ENCODE results near the gene UGGT1.
A peak's percentile ranks its signal among the peaks of the same experiment; 100 is the strongest.
"Not testable (repeated sequence)": the region's sequence is repeated elsewhere in the genome, so short reads cannot be mapped to it uniquely, and the experiment has no call there.

Gene UGGT1

GRCh38 chr2:128206245-128206644, 115.2 kb downstream of the UGGT1 start:
- Histone ChIP-seq H3K4me1 (ENCODE audit: control insufficient read depth in 2 of 2, insufficient read depth in 1 of 2, low read depth in 1 of 2, low read length in 2 of 2) (no peaks in the 10 kb centered on the region), H2BK5ac (ENCODE audit: low read length) (no peak overlapping the region), H2BK120ac (ENCODE audit: low read depth, low read length) (no peak overlapping the region), H3K14ac (ENCODE audit: low read length) (no peak overlapping the region), H2AFZ (ENCODE audit: low read length) (no peak overlapping the region), H2AK5ac (ENCODE audit: low read depth, low read length) (no peak overlapping the region), H3K27me3 (ENCODE audit: control insufficient read depth in 3 of 3, insufficient read depth in 3 of 3, low read depth in 1 of 3, low read length in 3 of 3) (no peaks in the 10 kb centered on the region), H2BK12ac (ENCODE audit: low read length) (no peak overlapping the region), H3K4me3 (ENCODE audit: low read length in 2 of 2) (no peak overlapping the region), H2BK15ac (ENCODE audit: low read length) (no peak overlapping the region), H4K8ac (ENCODE audit: low read depth, low read length) (no peak overlapping the region), H3K4me2 (ENCODE audit: insufficient read depth, low read length, poor library complexity, severe bottlenecking) (no peak overlapping the region), H3K79me1 (ENCODE audit: low read depth, low read length) (no peaks in the 10 kb centered on the region), H3K27ac (replicated peaks; ENCODE audit: low read length) (no peak overlapping the region), H3K9me3 (replicated peaks in 1 of 2; ENCODE audit: control insufficient read depth in 2 of 2, insufficient read depth in 1 of 2, low read depth in 1 of 2, low read length in 2 of 2) (peaks cover 2 to 3% of the 10 kb centered on the region in 2 donors), H3K18ac (ENCODE audit: low read length) (no peak overlapping the region), H3K4ac (ENCODE audit: low read length) (no peak overlapping the region), H3K23ac (ENCODE audit: low read depth, low read length, poor library complexity) (no peak overlapping the region), H3K9ac (ENCODE audit: low read depth, low read length, poor library complexity) (no peak overlapping the region), H4K91ac (ENCODE audit: low read depth, low read length, poor library complexity) (no peak overlapping the region), H3K36me3 (replicated peaks in 1 of 2; ENCODE audit: control insufficient read depth in 2 of 2, insufficient read depth in 2 of 2, low read length in 2 of 2) (no peaks in the 10 kb centered on the region)
- no peak for DNase-seq (ENCODE audit: low spot score)
- WGBS, 2 donors (ENCODE audit: extremely low coverage in 2 of 2, insufficient read length in 2 of 2, insufficient replicate concordance in 1 of 2), result no CpG with 5 or more reads among the region's 3 CpGs

DNA sequence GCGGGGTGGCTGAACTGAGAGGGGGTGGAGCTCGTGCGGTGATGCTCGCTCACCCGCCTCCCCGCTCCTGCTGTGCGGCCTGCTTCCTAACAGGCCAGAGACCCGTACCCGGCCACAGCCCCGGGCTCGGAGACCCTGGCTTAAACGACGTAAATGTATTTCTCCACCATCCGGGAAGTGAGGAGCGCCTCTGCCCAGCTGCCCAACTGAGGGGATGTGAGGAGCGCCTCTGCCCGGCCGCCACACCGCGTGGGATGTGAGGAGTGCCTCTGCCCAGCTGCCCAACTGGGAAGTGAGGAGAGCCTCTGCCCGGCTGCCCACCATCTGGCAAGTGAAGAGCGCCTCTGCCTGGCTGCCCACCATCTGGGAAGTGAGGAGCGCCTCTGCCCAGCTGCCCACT, 117.0 kb downstream of the UGGT1 start:
- no peaks in the 10 kb centered on the region for H3K4me1 ChIP-seq (ENCODE audit: control insufficient read depth in 2 of 2, insufficient read depth in 1 of 2, low read depth in 1 of 2, low read length in 2 of 2)
- H2BK15ac ChIP-seq (ENCODE audit: low read length), result no peak overlapping the region
- no peak overlapping the region for H2BK5ac ChIP-seq (ENCODE audit: low read length)
- no peak overlapping the region for H3K27ac ChIP-seq (replicated peaks; ENCODE audit: low read length)
- peaks cover 2 to 3% of the 10 kb centered on the region in 2 donors for H3K9me3 ChIP-seq (replicated peaks in 1 of 2; ENCODE audit: control insufficient read depth in 2 of 2, insufficient read depth in 1 of 2, low read depth in 1 of 2, low read length in 2 of 2)
- no peak overlapping the region for H3K4me3 ChIP-seq (ENCODE audit: low read length in 2 of 2)
- H3K36me3 ChIP-seq (replicated peaks in 1 of 2; ENCODE audit: control insufficient read depth in 2 of 2, insufficient read depth in 2 of 2, low read length in 2 of 2), result no peaks in the 10 kb centered on the region
- H3K4me2 ChIP-seq (ENCODE audit: insufficient read depth, low read length, poor library complexity, severe bottlenecking), result no peak overlapping the region
- peak overlapping the region; percentile 20 for H3K23ac ChIP-seq (ENCODE audit: low read depth, low read length, poor library complexity)
- H3K14ac ChIP-seq (ENCODE audit: low read length), result no peak overlapping the region
- no peak for DNase-seq (ENCODE audit: low spot score)
- no peak overlapping the region for H2AFZ ChIP-seq (ENCODE audit: low read length)
- H3K79me1 ChIP-seq (ENCODE audit: low read depth, low read length), result no peaks in the 10 kb centered on the region
- H3K18ac ChIP-seq (ENCODE audit: low read length), result no peak overlapping the region
- no peak overlapping the region for H2AK5ac ChIP-seq (ENCODE audit: low read depth, low read length)
- no peak overlapping the region for H2BK120ac ChIP-seq (ENCODE audit: low read depth, low read length)
- H3K4ac ChIP-seq (ENCODE audit: low read length), result no peak overlapping the region
- no peak overlapping the region for H4K91ac ChIP-seq (ENCODE audit: low read depth, low read length, poor library complexity)
- no peak overlapping the region for H4K8ac ChIP-seq (ENCODE audit: low read depth, low read length)
- no peak overlapping the region for H2BK12ac ChIP-seq (ENCODE audit: low read length)
- H3K9ac ChIP-seq (ENCODE audit: low read depth, low read length, poor library complexity), result no peak overlapping the region
- WGBS, 2 donors (ENCODE audit: extremely low coverage in 2 of 2, insufficient read length in 2 of 2, insufficient replicate concordance in 1 of 2), result no CpG with 5 or more reads among the region's 23 CpGs
- H3K27me3 ChIP-seq (ENCODE audit: control insufficient read depth in 3 of 3, insufficient read depth in 3 of 3, low read depth in 1 of 3, low read length in 3 of 3), result no peaks in the 10 kb centered on the region

DNA sequence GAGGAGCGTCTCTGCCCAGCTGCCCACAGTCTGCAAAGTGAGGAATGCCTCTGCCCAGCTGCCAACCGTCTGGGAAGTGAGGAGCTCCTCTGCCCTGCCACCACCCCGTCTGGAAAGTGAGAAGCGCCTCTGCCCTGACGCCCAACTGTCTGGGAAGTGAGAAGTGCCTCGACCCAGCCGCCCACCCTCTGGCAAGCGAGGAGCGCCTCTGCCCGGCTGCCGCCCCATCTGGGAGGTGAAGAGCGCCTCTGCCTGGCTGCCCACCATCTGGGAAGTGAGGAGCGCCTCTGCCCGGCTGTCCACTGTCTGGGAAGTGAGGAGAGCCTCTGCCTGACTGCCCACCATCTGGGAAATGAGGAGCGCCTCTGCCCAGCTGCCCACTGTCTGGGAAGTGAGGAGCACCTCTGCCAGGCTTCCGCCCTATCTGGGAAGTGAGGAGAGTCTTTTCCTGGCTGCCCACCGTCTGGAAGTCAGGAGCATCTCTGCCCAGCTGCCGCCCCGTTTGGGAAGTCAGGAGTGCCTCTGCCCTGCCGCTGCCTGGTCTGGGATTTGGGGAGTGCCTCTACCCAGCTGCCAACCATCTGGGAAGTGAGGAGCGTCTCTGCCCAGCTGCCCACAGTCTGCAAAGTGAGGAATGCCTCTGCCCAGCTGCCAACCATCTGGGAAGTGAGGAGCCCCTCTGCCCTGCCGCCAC, 117.8 kb downstream of the UGGT1 start:
- not testable (repeated sequence) for H3K14ac ChIP-seq (ENCODE audit: low read length); H2BK5ac ChIP-seq (ENCODE audit: low read length); H3K9me3 ChIP-seq (replicated peaks in 1 of 2; ENCODE audit: control insufficient read depth in 2 of 2, insufficient read depth in 1 of 2, low read depth in 1 of 2, low read length in 2 of 2); H3K4ac ChIP-seq (ENCODE audit: low read length); DNase-seq (ENCODE audit: low spot score); H3K4me1 ChIP-seq (ENCODE audit: control insufficient read depth in 2 of 2, insufficient read depth in 1 of 2, low read depth in 1 of 2, low read length in 2 of 2); H4K91ac ChIP-seq (ENCODE audit: low read depth, low read length, poor library complexity); H3K4me3 ChIP-seq (ENCODE audit: low read length in 2 of 2); H3K18ac ChIP-seq (ENCODE audit: low read length); H4K8ac ChIP-seq (ENCODE audit: low read depth, low read length); H3K9ac ChIP-seq (ENCODE audit: low read depth, low read length, poor library complexity); H2AK5ac ChIP-seq (ENCODE audit: low read depth, low read length); H3K36me3 ChIP-seq (replicated peaks in 1 of 2; ENCODE audit: control insufficient read depth in 2 of 2, insufficient read depth in 2 of 2, low read length in 2 of 2); H2AFZ ChIP-seq (ENCODE audit: low read length); H3K27me3 ChIP-seq (ENCODE audit: control insufficient read depth in 3 of 3, insufficient read depth in 3 of 3, low read depth in 1 of 3, low read length in 3 of 3); H3K27ac ChIP-seq (replicated peaks; ENCODE audit: low read length); H3K23ac ChIP-seq (ENCODE audit: low read depth, low read length, poor library complexity); H2BK120ac ChIP-seq (ENCODE audit: low read depth, low read length); H3K4me2 ChIP-seq (ENCODE audit: insufficient read depth, low read length, poor library complexity, severe bottlenecking); H3K79me1 ChIP-seq (ENCODE audit: low read depth, low read length); H2BK12ac ChIP-seq (ENCODE audit: low read length); H2BK15ac ChIP-seq (ENCODE audit: low read length)
- no CpG with 5 or more reads among the region's 22 CpGs for WGBS, 2 donors (ENCODE audit: extremely low coverage in 2 of 2, insufficient read length in 2 of 2, insufficient replicate concordance in 1 of 2)

GRCh38 chr2:128214251-128214650, 123.3 kb downstream of the UGGT1 start:
- no peak overlapping the region for H3K4me2 ChIP-seq (ENCODE audit: insufficient read depth, low read length, poor library complexity, severe bottlenecking)
- H3K14ac ChIP-seq (ENCODE audit: low read length), result no peak overlapping the region
- H2BK120ac ChIP-seq (ENCODE audit: low read depth, low read length), result no peak overlapping the region
- H3K18ac ChIP-seq (ENCODE audit: low read length), result peak overlapping the region; percentile 53
- no CpG with 5 or more reads among the region's 14 CpGs for WGBS, 2 donors (ENCODE audit: extremely low coverage in 2 of 2, insufficient read length in 2 of 2, insufficient replicate concordance in 1 of 2)
- no peak overlapping the region for H2AK5ac ChIP-seq (ENCODE audit: low read depth, low read length)
- no peak overlapping the region for H3K27ac ChIP-seq (replicated peaks; ENCODE audit: low read length)
- H4K91ac ChIP-seq (ENCODE audit: low read depth, low read length, poor library complexity), result no peak overlapping the region
- H3K27me3 ChIP-seq (ENCODE audit: control insufficient read depth in 3 of 3, insufficient read depth in 3 of 3, low read depth in 1 of 3, low read length in 3 of 3), result no peaks in the 10 kb centered on the region
- H3K79me1 ChIP-seq (ENCODE audit: low read depth, low read length), result no peaks in the 10 kb centered on the region
- H3K23ac ChIP-seq (ENCODE audit: low read depth, low read length, poor library complexity), result no peak overlapping the region
- no peak for DNase-seq (ENCODE audit: low spot score)
- no peak overlapping the region for H3K4ac ChIP-seq (ENCODE audit: low read length)
- H3K4me1 ChIP-seq (ENCODE audit: control insufficient read depth in 2 of 2, insufficient read depth in 1 of 2, low read depth in 1 of 2, low read length in 2 of 2), result no peaks in the 10 kb centered on the region
- no peak overlapping the region for H3K9ac ChIP-seq (ENCODE audit: low read depth, low read length, poor library complexity)
- H2AFZ ChIP-seq (ENCODE audit: low read length), result no peak overlapping the region
- H4K8ac ChIP-seq (ENCODE audit: low read depth, low read length), result no peak overlapping the region
- no peak overlapping the region for H2BK5ac ChIP-seq (ENCODE audit: low read length)
- no peak overlapping the region for H2BK12ac ChIP-seq (ENCODE audit: low read length)
- H3K9me3 ChIP-seq (replicated peaks in 1 of 2; ENCODE audit: control insufficient read depth in 2 of 2, insufficient read depth in 1 of 2, low read depth in 1 of 2, low read length in 2 of 2), result peaks cover 2 to 3% of the 10 kb centered on the region in 2 donors
- no peaks in the 10 kb centered on the region for H3K36me3 ChIP-seq (replicated peaks in 1 of 2; ENCODE audit: control insufficient read depth in 2 of 2, insufficient read depth in 2 of 2, low read length in 2 of 2)
- H3K4me3 ChIP-seq (ENCODE audit: low read length in 2 of 2), result no peak overlapping the region
- H2BK15ac ChIP-seq (ENCODE audit: low read length), result no peak overlapping the region
